HepG2 (cell line): ENCODE data around the gene RBFOX1. TPM values are rescaled to one million over a fixed set of nuclear protein-coding genes. Genes with fewer than 3 reads are reported as not detected.

Experiments used
- ATAC-seq: fragments of 200-7000 bp; cut with Tn5 transposase; 3 replicates; pipeline ENCODE4 v1.9.1; 2020; ENCODE audit warnings: mild to moderate bottlenecking, moderate library complexity
- BruUV-seq: library from RNA; stranded (reverse); fragments of 400-500 nt; replicated peaks from 2 replicates; lab custom pipeline; 2021; lab: Mats Ljungman, UMichigan
- CTCF ChIA-PET: fragments of 300-600 bp; formaldehyde crosslinking; extraction: SDS; loops from one replicate; lab custom pipeline; 2021; ENCODE audit warnings: low total read pairs, inconsistent platforms, low intra/inter-chr PET ratio; lab: Yijun Ruan, JAX
- POLR2A ChIA-PET: fragments of 350-600 bp; sonication (Branson Sonifier 250); formaldehyde crosslinking; loops from one replicate; lab custom pipeline; 2020; ENCODE audit warnings: antibody characterized with exemption, inconsistent platforms; lab: Yijun Ruan, JAX
- DNase-seq: peaks from one replicate; pipeline ENCODE4 v3.0.0-alpha.2; 2015; ENCODE audit warnings: low spot score
- FAIRE-seq: peaks from 3 replicates; lab custom pipeline; 2011; peaks lifted over from hg19 to GRCh38; lab: Jason Lieb, UNC
- H2AFZ ChIP-seq: one replicate; pipeline ENCODE4 v1.6.1; 2011; ENCODE audit warnings: low read length, inconsistent platforms
- H3K27ac ChIP-seq: fragments of 300-600 bp; 3 replicates; pipeline ENCODE4 v1.8.0; 2011; ENCODE audit warnings: mixed run types, mild to moderate bottlenecking, mixed read lengths, low read length, inconsistent platforms; ENCODE audit not compliant: insufficient read depth; ENCODE audit errors: extremely low read length
- H3K27me3 ChIP-seq, 2 experiments: fragments of 200-600 bp in 1 of 2; 2 replicates in 1 of 2; 3 replicates in 1 of 2; pipeline versions ENCODE4 v1.6.0 to v1.8.0; 2011; ENCODE audit warnings: low read length in 2 of 2, mild to moderate bottlenecking in 2 of 2, moderate library complexity in 2 of 2, inconsistent platforms in 1 of 2; ENCODE audit not compliant: insufficient read depth in 2 of 2, control insufficient read depth in 1 of 2
- H3K36me3 ChIP-seq, 2 experiments: fragments of 200-600 bp in 1 of 2; replicated peaks in 1 of 2; 2 replicates in 1 of 2; 3 replicates in 1 of 2; pipeline versions ENCODE4 v1.5.1 to v1.8.0; 2011; ENCODE audit warnings: low read length in 2 of 2, inconsistent platforms in 1 of 2; ENCODE audit not compliant: insufficient read depth in 2 of 2, control insufficient read depth in 1 of 2
- H3K4me1 ChIP-seq: 2 replicates; pipeline ENCODE4 v1.5.1; 2012; ENCODE audit warnings: low read length, inconsistent platforms; ENCODE audit not compliant: insufficient read depth
- H3K4me2 ChIP-seq: 2 replicates; pipeline ENCODE4 v1.6.0; 2011; ENCODE audit warnings: low read depth, low read length, inconsistent platforms
- H3K4me3 ChIP-seq, 3 experiments: fragments of 200-600 bp in 1 of 3; sonication (generic), shearing (Covaris generic) in 1 of 3; replicated peaks in 1 of 3; 2 replicates each; pipeline ENCODE4 v1.5.1; 2011 to 2016; ENCODE audit warnings: low read length in 3 of 3, inconsistent platforms in 2 of 3, low read depth in 2 of 3, mild to moderate bottlenecking in 2 of 3, control low read depth in 1 of 3, mixed read lengths in 1 of 3; ENCODE audit not compliant: insufficient read depth in 1 of 3
- H3K79me2 ChIP-seq: one replicate; pipeline ENCODE4 v1.6.1; 2011; ENCODE audit warnings: low read length, inconsistent platforms; ENCODE audit not compliant: insufficient read depth
- H3K9ac ChIP-seq: 2 replicates; pipeline ENCODE4 v1.6.0; 2011; ENCODE audit warnings: mild to moderate bottlenecking, low read depth, low read length, inconsistent platforms; ENCODE audit not compliant: insufficient read depth
- H3K9me3 ChIP-seq: 2 replicates; pipeline ENCODE4 v1.5.1; 2012; ENCODE audit warnings: mild to moderate bottlenecking, low read length
- H4K20me1 ChIP-seq: 2 replicates; pipeline ENCODE4 v1.6.0; 2011; ENCODE audit warnings: inconsistent platforms, mild to moderate bottlenecking, low read length, moderate library complexity; ENCODE audit not compliant: insufficient read depth
- CHCHD3 ChIP-seq: sonication (generic); formaldehyde crosslinking; IDR thresholded peaks from 2 replicates; pipeline ENCODE4 v1.8.0; 2022; ENCODE audit warnings: mild to moderate bottlenecking, missing genetic modification reagents, moderate library complexity
- EHMT2 ChIP-seq: fragments of 200-600 bp; sonication (generic); IDR thresholded peaks from 2 replicates; pipeline ENCODE4 v1.7.0; 2017; ENCODE audit warnings: antibody characterized with exemption, low read depth, low read length, borderline replicate concordance
- JUNB ChIP-seq: sonication (generic); formaldehyde crosslinking; IDR thresholded peaks from 2 replicates; pipeline ENCODE4 v1.8.0; 2022; ENCODE audit warnings: missing genetic modification reagents, mild to moderate bottlenecking, borderline replicate concordance
- MATR3 ChIP-seq: sonication (generic); formaldehyde crosslinking; IDR thresholded peaks from 2 replicates; pipeline ENCODE4 v1.4.0; 2020; ENCODE audit warnings: missing genetic modification reagents
- MIER2 ChIP-seq: IDR thresholded peaks from 2 replicates; pipeline ENCODE4 v1.6.1; 2016; ENCODE audit warnings: missing biosample characterization, missing genetic modification reagents
- MTF2 ChIP-seq: sonication (generic); formaldehyde crosslinking; IDR thresholded peaks from 2 replicates; pipeline ENCODE4 v1.5.0; 2020; ENCODE audit warnings: missing genetic modification reagents, borderline replicate concordance
- NCOA5 ChIP-seq: sonication (generic); formaldehyde crosslinking; IDR thresholded peaks from 2 replicates; pipeline ENCODE4 v1.4.0; 2020; ENCODE audit warnings: missing genetic modification reagents
- NFE2 ChIP-seq: sonication (generic); formaldehyde crosslinking; IDR thresholded peaks from 2 replicates; pipeline ENCODE4 v1.4.0; 2020; ENCODE audit warnings: missing genetic modification reagents
- RBM39 ChIP-seq: fragments of 200-400 bp; formaldehyde crosslinking; IDR thresholded peaks from one replicate; pipeline ENCODE4 v1.6.1; 2018; ENCODE audit warnings: antibody characterized with exemption, mild to moderate bottlenecking, low read depth, low read length; ENCODE audit not compliant: poor library complexity, severe bottlenecking
- SMAD3 ChIP-seq: sonication (generic); formaldehyde crosslinking; IDR thresholded peaks from 2 replicates; pipeline ENCODE4 v1.4.0; 2020; ENCODE audit warnings: missing genetic modification reagents
- SP4 ChIP-seq: sonication (generic); formaldehyde crosslinking; IDR thresholded peaks from 2 replicates; pipeline ENCODE4 v1.8.1; 2023; ENCODE audit warnings: mild to moderate bottlenecking, missing genetic modification reagents
- ZBTB21 ChIP-seq: sonication (generic); formaldehyde crosslinking; IDR thresholded peaks from 2 replicates; pipeline ENCODE4 v1.4.0; 2020; ENCODE audit warnings: missing genetic modification reagents
- ZNF619 ChIP-seq: sonication (generic); formaldehyde crosslinking; IDR thresholded peaks from 2 replicates; pipeline ENCODE4 v1.4.0; 2020; ENCODE audit warnings: mild to moderate bottlenecking, missing genetic modification reagents
- ZNF749 ChIP-seq: sonication (generic); formaldehyde crosslinking; IDR thresholded peaks from 2 replicates; pipeline ENCODE4 v1.8.0; 2022; ENCODE audit warnings: mild to moderate bottlenecking, missing genetic modification reagents, moderate library complexity, borderline replicate concordance
- WGBS: methylation state at CpG from one replicate; pipeline ENCODE4 v1.1.6; 2017; ENCODE audit warnings: low lambda C conversion rate; 5-methylcytosine and 5-hydroxymethylcytosine counted together
- in situ Hi-C: cut with HindIII; loops from 2 replicates; pipeline ENCODE4 v1.10.0; 2017; ENCODE audit warnings: low pct_unique_long_range_greater_than_20kb; ENCODE audit not compliant: extremely low pct_ligation_motif_present
- intact Hi-C: fragments of 100-400 bp; cut with micrococcal nuclease; formaldehyde crosslinking; loops from one replicate; pipeline ENCODE4 v1.10.0; 2022; ENCODE audit not compliant: unreplicated experiment
- polyA plus RNA-seq, 8 experiments: library from polyadenylated mRNA; depleted of rRNA in 3 of 8; stranded (reverse) in 7 of 8; unstranded in 1 of 8; fragments of >200 nt; fragmentation: Illumina TruSeq in 4 of 8; extraction: Trizol in 4 of 8; gene quantifications; 2 replicates each; pipeline versions ENCODE4 v1.2.1 to v1.2.3, GENCODE V29; 2011 to 2016; ENCODE audit warnings: low read depth in 4 of 8, missing spikeins in 1 of 8, mixed read lengths in 1 of 8; ENCODE audit not compliant: insufficient read depth in 1 of 8
- total RNA-seq, 5 experiments: library from RNA; depleted of rRNA; stranded (reverse); fragments of >200 nt; fragmentation: Illumina TruSeq; extraction: Trizol; gene quantifications; 2 replicates each; pipeline ENCODE4 v1.2.3, GENCODE V29; 2016; ENCODE audit warnings: low read depth in 1 of 5
- TF ChIP-seq, protein P1 (sequence below): sonication (generic); formaldehyde crosslinking; IDR thresholded peaks from 2 replicates; pipeline ENCODE4 v1.8.1; 2023; ENCODE audit warnings: missing genetic modification reagents, inconsistent platforms, borderline replicate concordance
- TF ChIP-seq, protein P2 (sequence below): sonication (generic); formaldehyde crosslinking; IDR thresholded peaks from 2 replicates; pipeline ENCODE4 v1.4.0; 2020; ENCODE audit warnings: missing genetic modification reagents, mild to moderate bottlenecking, borderline replicate concordance

RBFOX1 gene
- total and polyA plus RNA-seq, 2 of the 13 experiments (the other 11 are each of a cell fraction or from before 2014, with no cell fraction given): not detected

DNA sequence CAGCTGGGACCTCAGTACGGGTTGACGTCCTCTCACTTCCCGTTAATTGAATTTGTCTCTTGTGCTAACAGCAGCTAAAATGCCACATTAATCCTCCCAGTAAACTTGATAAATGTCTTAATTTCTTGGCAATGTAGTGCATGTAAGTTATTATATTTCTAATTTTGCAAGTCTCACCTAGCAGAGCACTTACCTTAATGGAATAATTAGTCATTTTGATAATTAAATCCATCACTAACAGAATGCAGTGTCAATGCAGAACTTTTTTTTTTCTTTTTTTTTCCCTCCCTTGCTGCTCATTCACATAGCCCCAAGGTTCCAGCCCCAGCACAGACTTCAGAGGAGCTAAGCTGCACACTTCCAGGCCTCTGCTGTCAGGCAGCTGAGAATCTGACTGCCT lies 376.5 kb downstream of the RBFOX1 start:
- CTCF ChIA-PET: no interaction called here
- Histone ChIP-seq H3K79me2 (no peaks in the 10 kb centered on the region), H3K9ac (no peak overlapping the region), H3K4me2 (no peak overlapping the region), H3K4me1 (no peaks in the 10 kb centered on the region), H3K36me3 (no peaks in the 10 kb centered on the region), H3K27ac (no peak overlapping the region), H3K9me3 (peaks cover 28% of the 10 kb centered on the region), H2AFZ (no peak overlapping the region), H4K20me1 (no peaks in the 10 kb centered on the region), H3K4me3 (no peak overlapping the region), H3K27me3 (peaks cover 0 to 5% of the 10 kb centered on the region in 2 experiments; a peak in 1 of 5 replicates)
- intact Hi-C loops: no loop called here
- no peak for FAIRE-seq
- ATAC-seq: no peak
- DNase-seq: no peak
- BruUV-seq: no TSS peak
- in situ Hi-C loops: no loop called here
- TF ChIP-seq EHMT2 (no peak), MIER2 (no peak)
- 8% methylated on average over 3 of the region's 3 CpGs for WGBS
- POLR2A ChIA-PET: no interaction called here

DNA sequence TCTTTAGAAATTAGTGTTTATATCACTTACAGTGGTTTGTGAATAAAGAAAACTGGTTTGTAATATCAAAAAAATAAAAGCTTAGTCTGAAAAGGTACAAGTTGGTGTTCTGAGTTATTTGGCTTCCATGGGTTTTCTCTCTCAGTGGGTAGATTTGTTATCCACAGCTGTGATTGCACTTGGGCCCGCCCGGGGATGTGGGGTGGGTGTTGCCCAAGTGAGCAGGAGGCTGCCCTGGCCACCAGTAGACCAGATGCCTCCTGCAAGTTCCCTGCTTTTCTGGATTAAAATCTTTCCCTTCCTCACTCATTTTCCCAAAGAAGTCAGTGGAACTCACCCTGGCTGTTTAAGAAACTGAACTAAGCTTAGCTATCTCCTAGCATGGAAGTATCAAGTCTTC lies 380.6 kb downstream of the RBFOX1 start:
- 0% methylated on average over 2 of the region's 2 CpGs for WGBS
- CTCF ChIA-PET: no interaction called here
- TF ChIP-seq ZBTB21 (no peak), MATR3 (no peak), CHCHD3 (CRISPR knock-in tag) (no peak), ZNF619 (CRISPR knock-in tag) (no peak), ZNF749 (CRISPR knock-in tag) (no peak), MTF2 (CRISPR knock-in tag) (no peak), JUNB (CRISPR knock-in tag) (no peak), NFE2 (CRISPR knock-in tag) (no peak), SP4 (CRISPR knock-in tag) (no peak), NCOA5 (CRISPR knock-in tag) (no peak), RBM39 (no peak), SMAD3 (no peak)
- TF ChIP-seq, protein P1, sequence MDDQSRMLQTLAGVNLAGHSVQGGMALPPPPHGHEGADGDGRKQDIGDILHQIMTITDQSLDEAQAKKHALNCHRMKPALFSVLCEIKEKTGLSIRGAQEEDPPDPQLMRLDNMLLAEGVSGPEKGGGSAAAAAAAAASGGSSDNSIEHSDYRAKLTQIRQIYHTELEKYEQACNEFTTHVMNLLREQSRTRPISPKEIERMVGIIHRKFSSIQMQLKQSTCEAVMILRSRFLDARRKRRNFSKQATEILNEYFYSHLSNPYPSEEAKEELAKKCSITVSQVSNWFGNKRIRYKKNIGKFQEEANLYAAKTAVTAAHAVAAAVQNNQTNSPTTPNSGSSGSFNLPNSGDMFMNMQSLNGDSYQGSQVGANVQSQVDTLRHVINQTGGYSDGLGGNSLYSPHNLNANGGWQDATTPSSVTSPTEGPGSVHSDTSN (CRISPR knock-in tag): no peak
- TF ChIP-seq, protein P2, sequence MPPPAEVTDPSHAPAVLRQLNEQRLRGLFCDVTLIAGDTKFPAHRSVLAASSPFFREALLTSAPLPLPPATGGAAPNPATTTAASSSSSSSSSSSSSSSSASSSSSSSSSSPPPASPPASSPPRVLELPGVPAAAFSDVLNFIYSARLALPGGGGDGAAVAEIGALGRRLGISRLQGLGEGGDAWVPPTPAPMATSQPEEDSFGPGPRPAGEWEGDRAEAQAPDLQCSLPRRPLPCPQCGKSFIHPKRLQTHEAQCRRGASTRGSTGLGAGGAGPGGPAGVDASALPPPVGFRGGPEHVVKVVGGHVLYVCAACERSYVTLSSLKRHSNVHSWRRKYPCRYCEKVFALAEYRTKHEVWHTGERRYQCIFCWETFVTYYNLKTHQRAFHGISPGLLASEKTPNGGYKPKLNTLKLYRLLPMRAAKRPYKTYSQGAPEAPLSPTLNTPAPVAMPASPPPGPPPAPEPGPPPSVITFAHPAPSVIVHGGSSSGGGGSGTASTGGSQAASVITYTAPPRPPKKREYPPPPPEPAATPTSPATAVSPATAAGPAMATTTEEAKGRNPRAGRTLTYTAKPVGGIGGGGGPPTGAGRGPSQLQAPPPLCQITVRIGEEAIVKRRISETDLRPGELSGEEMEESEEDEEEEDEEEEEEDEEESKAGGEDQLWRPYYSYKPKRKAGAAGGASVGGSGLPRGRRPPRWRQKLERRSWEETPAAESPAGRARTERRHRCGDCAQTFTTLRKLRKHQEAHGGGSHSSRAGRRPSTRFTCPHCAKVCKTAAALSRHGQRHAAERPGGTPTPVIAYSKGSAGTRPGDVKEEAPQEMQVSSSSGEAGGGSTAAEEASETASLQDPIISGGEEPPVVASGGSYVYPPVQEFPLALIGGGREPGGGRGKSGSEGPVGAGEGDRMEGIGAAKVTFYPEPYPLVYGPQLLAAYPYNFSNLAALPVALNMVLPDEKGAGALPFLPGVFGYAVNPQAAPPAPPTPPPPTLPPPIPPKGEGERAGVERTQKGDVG (CRISPR knock-in tag): no peak

More for the DNA sequence above, 380.6 kb downstream of the RBFOX1 start:
- no TSS peak for BruUV-seq
- no peaks in the 10 kb centered on the region for H4K20me1 ChIP-seq
- ATAC-seq (no peak), FAIRE-seq (no peak), DNase-seq (no peak)
- H3K27me3 ChIP-seq: peaks cover 0 to 5% of the 10 kb centered on the region in 2 experiments; a peak in 1 of 5 replicates
- H3K27ac ChIP-seq: no peak overlapping the region
- no peak overlapping the region for H3K4me2 ChIP-seq
- intact Hi-C loops: no loop called here
- in situ Hi-C loops: no loop called here
- no peaks in the 10 kb centered on the region for H3K36me3 ChIP-seq
- no peaks in the 10 kb centered on the region for H3K79me2 ChIP-seq
- no peaks in the 10 kb centered on the region for H3K9me3 ChIP-seq
- H3K4me1 ChIP-seq: no peaks in the 10 kb centered on the region
- H2AFZ ChIP-seq: no peak overlapping the region
- POLR2A ChIA-PET: no interaction called here
- H3K4me3 ChIP-seq: no peak overlapping the region
- H3K9ac ChIP-seq: no peak overlapping the region
